ENCODE results near the gene FAM117A.

Gene FAM117A

DNA sequence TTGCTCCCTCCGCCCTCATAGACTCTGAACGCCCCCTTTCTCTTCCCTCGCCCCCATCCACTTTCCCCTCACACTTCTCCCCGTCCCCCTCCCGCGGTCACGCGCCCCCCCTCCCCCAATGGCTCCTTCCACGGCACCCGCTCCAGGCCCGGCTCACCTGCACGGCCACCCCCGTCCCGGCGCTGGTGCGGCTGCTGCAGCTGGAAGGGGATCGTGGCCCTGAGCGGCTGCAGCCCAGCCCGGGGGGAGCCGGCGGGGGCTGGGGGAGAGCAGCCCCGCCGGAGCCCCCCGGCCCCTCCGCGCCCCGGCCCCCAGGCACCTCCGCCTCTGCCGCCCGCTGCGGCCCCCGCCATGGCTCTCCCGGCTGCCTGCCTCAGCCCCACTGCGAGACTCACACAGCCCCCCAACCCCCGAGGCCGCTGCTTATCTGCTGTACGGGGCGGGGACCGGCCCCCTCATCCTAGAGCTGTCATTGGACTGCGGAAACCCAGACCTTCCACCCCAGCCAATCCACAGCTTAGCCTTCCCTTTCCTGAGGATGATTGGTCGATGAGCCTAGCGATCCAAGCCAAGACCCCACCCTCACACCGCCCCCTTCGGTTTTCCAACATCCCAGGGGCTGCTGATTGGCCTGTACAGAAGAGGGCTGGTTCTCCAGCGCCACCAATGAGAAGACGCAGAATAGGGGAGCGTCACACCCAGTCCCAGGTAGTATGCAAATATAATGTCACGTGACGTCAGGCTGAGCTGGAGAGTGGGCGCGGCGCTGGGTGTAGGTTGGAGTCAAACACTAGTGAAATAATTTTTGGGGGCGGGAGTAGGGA, at the start of gene FAM117A:
FAM117A (minus strand) TSS at position 397 of the 824 bp plus-strand sequence; CDS start at position 353, 44 bp downstream.
- Mint-ChIP-seq H3K9me3 (no peaks in the 10 kb centered on the region), H3K27me3 (no peaks in the 10 kb centered on the region), H3K36me3 (peaks cover 5% of the 10 kb centered on the region), H3K4me1 (peaks cover 41% of the 10 kb centered on the region), H3K4me3 (peak within 1 kb of the TSS; percentile 96), H3K27ac (peak within 1 kb of the TSS; percentile 91)
- DNase-seq (ENCODE audit: low spot score in 2 of 2) (peak; percentile 81 to 95), ATAC-seq (ENCODE audit: low read depth) (peak; percentile 87)

GRCh38 chr17:49809056-49809455, 45.1 kb upstream of the FAM117A start:
- H3K4me3 Mint-ChIP-seq: no peak overlapping the region
- H3K27ac Mint-ChIP-seq: no peak overlapping the region
- peaks cover 39% of the 10 kb centered on the region for H3K36me3 Mint-ChIP-seq
- no peak for ATAC-seq (ENCODE audit: low read depth)
- no peaks in the 10 kb centered on the region for H3K27me3 Mint-ChIP-seq
- peaks cover 11% of the 10 kb centered on the region for H3K4me1 Mint-ChIP-seq
- no peaks in the 10 kb centered on the region for H3K9me3 Mint-ChIP-seq
- DNase-seq (ENCODE audit: low spot score in 2 of 2): no peak

- no peak overlapping the region for H3K4me3 Mint-ChIP-seq
- no peaks in the 10 kb centered on the region for H3K9me3 Mint-ChIP-seq
- H3K27ac Mint-ChIP-seq: no peak overlapping the region
- DNase-seq (ENCODE audit: low spot score in 2 of 2) (no peak), ATAC-seq (ENCODE audit: low read depth) (no peak)
- H3K4me1 Mint-ChIP-seq: peaks cover 14% of the 10 kb centered on the region
- peaks cover 21% of the 10 kb centered on the region for H3K36me3 Mint-ChIP-seq
- no peaks in the 10 kb centered on the region for H3K27me3 Mint-ChIP-seq
Observed at GRCh38 chr17:49798738-49799137, 34.8 kb upstream of the FAM117A start.

DNA sequence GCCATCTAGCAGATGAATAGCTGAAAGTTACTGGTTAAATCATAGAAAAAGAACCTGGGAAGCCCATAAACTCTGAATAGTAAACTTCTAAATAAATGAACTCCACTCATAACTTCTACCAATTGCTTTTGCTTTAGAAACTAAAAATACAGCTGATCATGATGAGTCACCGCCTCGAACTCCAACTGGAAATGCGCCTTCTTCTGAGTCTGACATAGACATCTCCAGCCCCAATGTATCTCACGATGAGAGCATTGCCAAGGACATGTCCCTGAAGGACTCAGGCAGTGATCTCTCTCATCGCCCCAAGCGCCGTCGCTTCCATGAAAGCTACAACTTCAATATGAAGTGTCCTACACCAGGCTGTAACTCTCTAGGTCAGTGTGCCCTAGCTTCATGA, 34.3 kb upstream of the FAM117A start:
- peaks cover 14% of the 10 kb centered on the region for H3K4me1 Mint-ChIP-seq
- ATAC-seq (ENCODE audit: low read depth): no peak
- DNase-seq (ENCODE audit: low spot score in 2 of 2): no peak
- H3K27ac Mint-ChIP-seq: no peak overlapping the region
- peaks cover 22% of the 10 kb centered on the region for H3K36me3 Mint-ChIP-seq
- no peak overlapping the region for H3K4me3 Mint-ChIP-seq
- no peaks in the 10 kb centered on the region for H3K9me3 Mint-ChIP-seq
- no peaks in the 10 kb centered on the region for H3K27me3 Mint-ChIP-seq

DNA sequence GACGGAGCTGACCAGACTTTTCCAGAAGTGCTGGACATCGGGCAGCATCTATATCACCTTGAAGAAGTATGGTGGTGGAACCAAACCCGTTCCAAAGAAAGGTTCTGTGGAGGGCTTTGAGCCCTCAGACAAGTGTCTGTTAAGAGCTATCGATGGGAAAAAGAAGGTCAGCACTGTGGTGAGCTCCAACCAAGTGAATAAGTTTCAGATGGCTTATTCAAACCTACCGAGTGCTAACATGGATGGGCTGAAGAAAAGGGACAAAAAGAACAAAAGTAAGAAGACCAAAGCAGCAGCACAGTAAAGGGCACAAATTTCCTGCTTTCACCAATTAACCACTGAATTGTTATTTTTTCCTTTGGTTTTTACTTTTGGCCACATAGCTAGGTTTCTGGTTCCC, 31.4 kb upstream of the FAM117A start:
- Mint-ChIP-seq H3K27me3 (no peaks in the 10 kb centered on the region), H3K4me3 (no peak overlapping the region), H3K4me1 (peaks cover 13% of the 10 kb centered on the region), H3K9me3 (no peaks in the 10 kb centered on the region), H3K27ac (no peak overlapping the region), H3K36me3 (peaks cover 28% of the 10 kb centered on the region)
- no peak for DNase-seq (ENCODE audit: low spot score in 2 of 2)
- no peak for ATAC-seq (ENCODE audit: low read depth)

DNA sequence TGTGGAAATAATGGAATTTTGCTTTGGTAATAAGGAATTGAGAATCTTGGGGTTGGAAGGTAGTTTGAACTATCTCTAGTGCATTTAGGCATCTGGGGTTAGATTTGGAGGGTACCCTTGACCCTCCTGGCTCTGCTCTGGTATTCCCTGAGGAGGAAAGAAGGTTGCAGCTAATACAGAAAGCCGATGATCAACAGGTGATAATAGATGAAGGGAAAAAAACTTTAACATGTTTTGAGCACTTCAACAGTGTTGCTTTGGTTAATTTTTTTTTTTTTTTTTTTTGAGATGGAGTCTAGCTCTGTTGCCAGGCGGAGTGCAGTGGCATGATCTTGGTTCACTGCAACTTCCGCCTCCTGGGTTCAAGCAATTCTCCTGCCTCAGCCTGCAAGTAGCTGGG, 29.4 kb upstream of the FAM117A start:
- no peak overlapping the region for H3K4me3 Mint-ChIP-seq
- H3K27ac Mint-ChIP-seq: no peak overlapping the region
- H3K27me3 Mint-ChIP-seq: no peaks in the 10 kb centered on the region
- peaks cover 28% of the 10 kb centered on the region for H3K36me3 Mint-ChIP-seq
- H3K9me3 Mint-ChIP-seq: no peaks in the 10 kb centered on the region
- ATAC-seq (ENCODE audit: low read depth) (no peak), DNase-seq (ENCODE audit: low spot score in 2 of 2) (no peak)
- peaks cover 19% of the 10 kb centered on the region for H3K4me1 Mint-ChIP-seq

DNA sequence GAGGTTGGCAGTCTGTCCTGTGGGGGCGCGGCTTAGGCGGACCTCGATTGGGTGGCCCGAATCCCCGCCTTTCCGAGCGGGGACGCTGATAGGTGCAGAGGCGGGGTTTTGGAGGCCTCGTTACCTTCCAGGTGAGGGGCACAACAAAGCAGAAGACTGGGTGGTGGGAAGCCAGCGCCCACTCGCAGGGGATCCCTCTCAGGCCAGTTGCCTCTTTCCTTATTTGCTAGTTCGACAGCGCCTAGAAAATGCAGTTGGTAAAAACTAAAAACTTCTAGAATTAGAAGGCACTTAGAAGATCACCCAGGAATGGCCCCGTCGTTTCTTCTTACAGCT, 25.3 kb upstream of the FAM117A start:
- Mint-ChIP-seq H3K9me3 (peaks cover 3% of the 10 kb centered on the region), H3K27ac (peak overlapping the region; percentile 100), H3K4me1 (peaks cover 14% of the 10 kb centered on the region), H3K4me3 (peak overlapping the region; percentile 92), H3K36me3 (peaks cover 17% of the 10 kb centered on the region), H3K27me3 (no peaks in the 10 kb centered on the region)
- DNase-seq (ENCODE audit: low spot score in 2 of 2) (no peak), ATAC-seq (ENCODE audit: low read depth) (no peak)

- H3K4me1 Mint-ChIP-seq: peaks cover 14% of the 10 kb centered on the region
Observed at GRCh38 chr17:49788478-49789242, 24.7 kb upstream of the FAM117A start, which contains the start of gene KAT7. TSS of gene KAT7 (plus strand) at chr17:49788681. CDS start at chr17:49788835, 154 bp downstream.

DNA sequence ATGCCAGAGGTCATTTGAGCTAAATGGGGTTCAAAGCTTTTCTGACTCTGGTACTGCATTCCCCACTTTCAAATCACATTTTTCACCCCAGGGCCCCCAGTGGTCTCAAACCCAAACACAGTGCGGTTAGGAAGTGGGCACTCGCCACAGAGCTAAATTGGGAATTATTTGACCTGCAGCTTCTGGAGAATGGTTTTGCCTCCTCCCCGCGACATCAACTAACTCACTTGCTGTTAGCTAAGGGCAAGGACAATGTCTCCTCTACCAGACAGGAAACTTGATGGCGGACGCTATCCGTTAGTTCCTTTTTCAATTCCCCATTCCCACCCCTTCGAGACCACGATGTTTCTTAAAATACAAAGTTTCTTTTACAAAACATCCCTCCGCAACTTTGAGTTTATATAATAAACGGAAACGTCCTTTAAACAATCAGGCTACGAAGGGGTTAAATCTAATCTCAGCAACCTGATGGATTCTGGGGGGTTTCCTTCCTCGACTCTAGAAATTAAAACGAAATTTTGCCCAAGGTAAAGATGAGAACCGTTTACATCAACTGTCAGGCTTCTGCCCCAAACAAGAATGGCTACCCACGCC, 24.1 kb upstream of the FAM117A start:
- ATAC-seq (ENCODE audit: low read depth): peak; percentile 3
- H3K27ac Mint-ChIP-seq: peak overlapping the region; percentile 100
- DNase-seq (ENCODE audit: low spot score in 2 of 2): peak in 1 of 2 donors; percentile 55
- peak overlapping the region; percentile 92 for H3K4me3 Mint-ChIP-seq
- peaks cover 3% of the 10 kb centered on the region for H3K9me3 Mint-ChIP-seq
- no peaks in the 10 kb centered on the region for H3K27me3 Mint-ChIP-seq
- peaks cover 14% of the 10 kb centered on the region for H3K4me1 Mint-ChIP-seq
- H3K36me3 Mint-ChIP-seq: peaks cover 14% of the 10 kb centered on the region

More at GRCh38 chr17:49788478-49789242, 24.7 kb upstream of the FAM117A start, which contains the start of gene KAT7:
- H3K27me3 Mint-ChIP-seq: no peaks in the 10 kb centered on the region
- ATAC-seq (ENCODE audit: low read depth) (peak; percentile 78), DNase-seq (ENCODE audit: low spot score in 2 of 2) (peak; percentile 94 to 96)
- H3K4me3 Mint-ChIP-seq: peak within 1 kb of the TSS; percentile 92
- H3K9me3 Mint-ChIP-seq: peaks cover 3% of the 10 kb centered on the region
- peaks cover 17% of the 10 kb centered on the region for H3K36me3 Mint-ChIP-seq
- peak within 1 kb of the TSS; percentile 100 for H3K27ac Mint-ChIP-seq

- Mint-ChIP-seq H3K36me3 (peaks cover 2% of the 10 kb centered on the region), H3K4me3 (no peak overlapping the region), H3K27me3 (no peaks in the 10 kb centered on the region), H3K27ac (no peak overlapping the region), H3K4me1 (peaks cover 9% of the 10 kb centered on the region), H3K9me3 (peaks cover 3% of the 10 kb centered on the region)
- no peak for DNase-seq (ENCODE audit: low spot score in 2 of 2)
- ATAC-seq (ENCODE audit: low read depth): no peak
Observed at GRCh38 chr17:49784636-49785035, 20.7 kb upstream of the FAM117A start.

- Mint-ChIP-seq H3K4me3 (no peak overlapping the region), H3K4me1 (peaks cover 13% of the 10 kb centered on the region), H3K27ac (no peak overlapping the region), H3K36me3 (no peaks in the 10 kb centered on the region), H3K9me3 (peaks cover 3% of the 10 kb centered on the region), H3K27me3 (no peaks in the 10 kb centered on the region)
- no peak for ATAC-seq (ENCODE audit: low read depth)
- no peak for DNase-seq (ENCODE audit: low spot score in 2 of 2)
Observed at GRCh38 chr17:49783791-49784190, 19.9 kb upstream of the FAM117A start.

DNA sequence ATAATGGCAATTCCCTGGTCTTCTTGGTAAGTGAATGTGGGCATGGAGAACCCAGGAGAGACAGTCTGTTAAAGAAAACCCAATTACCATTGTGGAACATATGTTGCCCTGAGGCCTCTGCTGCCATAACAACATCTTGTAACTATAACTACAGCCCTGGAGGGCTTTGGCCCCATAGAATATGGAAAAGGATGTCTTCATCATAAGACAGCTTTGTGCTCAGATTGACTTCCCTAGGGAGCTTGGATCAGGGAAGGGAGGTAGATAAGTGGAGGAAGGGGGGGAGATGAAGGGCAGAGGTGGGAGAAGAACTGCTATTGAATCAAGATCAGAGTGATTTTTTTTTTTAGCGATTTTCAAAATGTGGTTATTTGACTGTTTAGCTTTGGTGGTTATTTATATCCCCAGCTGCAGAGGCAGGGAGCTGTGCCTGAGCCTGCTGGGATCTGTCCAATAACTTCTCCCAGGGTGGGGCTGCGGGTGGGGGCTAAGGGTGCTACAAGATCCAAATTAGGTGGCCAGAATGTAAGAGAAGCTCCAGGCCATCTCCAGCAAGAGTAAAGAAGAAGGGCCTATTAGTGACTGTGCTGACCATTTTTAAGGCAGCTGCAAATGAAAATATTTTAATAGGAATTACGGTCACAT, 19.3 kb upstream of the FAM117A start:
- Mint-ChIP-seq H3K27me3 (no peaks in the 10 kb centered on the region), H3K27ac (no peak overlapping the region), H3K9me3 (peaks cover 3% of the 10 kb centered on the region), H3K4me1 (peaks cover 13% of the 10 kb centered on the region), H3K4me3 (no peak overlapping the region), H3K36me3 (no peaks in the 10 kb centered on the region)
- no peak for ATAC-seq (ENCODE audit: low read depth)
- DNase-seq (ENCODE audit: low spot score in 2 of 2): no peak

GRCh38 chr17:49779739-49780231, 15.9 kb upstream of the FAM117A start:
- ATAC-seq (ENCODE audit: low read depth): peak; percentile 56
- H3K9me3 Mint-ChIP-seq: no peaks in the 10 kb centered on the region
- no peak for DNase-seq (ENCODE audit: low spot score in 2 of 2)
- peaks cover 7% of the 10 kb centered on the region for H3K4me1 Mint-ChIP-seq
- H3K36me3 Mint-ChIP-seq: no peaks in the 10 kb centered on the region
- peaks cover 2% of the 10 kb centered on the region for H3K27me3 Mint-ChIP-seq
- no peak overlapping the region for H3K4me3 Mint-ChIP-seq
- H3K27ac Mint-ChIP-seq: no peak overlapping the region

All from memory B cell (primary cell).